SK-N-SH treated with all-trans-retinoic acid at 6 μM for 48 hours (cell line): ENCODE results near the gene CPSF7.
A peak's percentile ranks its signal among the peaks of the same experiment; 100 is the strongest.

ENCODE experiments used
- ATAC-seq: fragments of 200-7000 bp; cut with Tn5 transposase; 3 replicates; pipeline ENCODE4 v1.9.1; 2020; ENCODE audit warnings: mild to moderate bottlenecking, moderate library complexity
- BACH2 ChIP-seq: fragments of 250-450 bp; sonication (Bioruptor Pico); IDR thresholded peaks from 2 replicates; pipeline ENCODE4 v1.9.0; 2021; ENCODE audit warnings: mild to moderate bottlenecking, borderline replicate concordance
- CREB5 ChIP-seq: fragments of 250-450 bp; sonication (Bioruptor Pico); IDR thresholded peaks from 2 replicates; pipeline ENCODE4 v1.5.1; 2020; ENCODE audit warnings: low read depth, mild to moderate bottlenecking, moderate library complexity
- CSDC2 ChIP-seq: fragments of 250-450 bp; sonication (Bioruptor Pico); IDR thresholded peaks from 2 replicates; pipeline ENCODE4 v1.5.0; 2020; ENCODE audit warnings: mild to moderate bottlenecking, moderate library complexity
- CSRNP3 ChIP-seq: fragments of 250-450 bp; sonication (Bioruptor Pico); IDR thresholded peaks from 2 replicates; pipeline ENCODE4 v1.5.1; 2021; ENCODE audit warnings: mild to moderate bottlenecking, moderate library complexity
- ESRRG ChIP-seq: fragments of 250-450 bp; sonication (Bioruptor Pico); IDR thresholded peaks from 2 replicates; pipeline ENCODE4 v1.6.1; 2021; ENCODE audit warnings: mild to moderate bottlenecking
- GLIS3 ChIP-seq: fragments of 250-450 bp; sonication (Bioruptor Pico); IDR thresholded peaks from 2 replicates; pipeline ENCODE4 v1.5.0; 2020; ENCODE audit warnings: mild to moderate bottlenecking, moderate library complexity
- ISL1 ChIP-seq: fragments of 250-450 bp; sonication (Bioruptor Pico); IDR thresholded peaks from 2 replicates; pipeline ENCODE4 v2.1.2; 2022; ENCODE audit warnings: mild to moderate bottlenecking, moderate library complexity
- OSR1 ChIP-seq: fragments of 250-450 bp; sonication (Bioruptor Pico); IDR thresholded peaks from 2 replicates; pipeline ENCODE4 v1.8.0; 2022; ENCODE audit warnings: moderate library complexity, mild to moderate bottlenecking, inconsistent platforms
- PATZ1 ChIP-seq: fragments of 250-450 bp; sonication (Bioruptor Pico); IDR thresholded peaks from 2 replicates; pipeline ENCODE4 v1.8.0; 2020; ENCODE audit warnings: mild to moderate bottlenecking, moderate library complexity, borderline replicate concordance
- POU6F1 ChIP-seq: fragments of 250-450 bp; sonication (Bioruptor Pico); IDR thresholded peaks from 2 replicates; pipeline ENCODE4 v1.8.0; 2021; ENCODE audit warnings: low read depth, mild to moderate bottlenecking, moderate library complexity, borderline replicate concordance
- PPARA ChIP-seq: fragments of 250-450 bp; sonication (Bioruptor Pico); IDR thresholded peaks from 2 replicates; pipeline ENCODE4 v1.5.0; 2020; ENCODE audit warnings: mild to moderate bottlenecking, borderline replicate concordance
- RARB ChIP-seq: fragments of 250-450 bp; sonication (Bioruptor Pico); IDR thresholded peaks from 2 replicates; pipeline ENCODE4 v1.8.0; 2021; ENCODE audit warnings: mild to moderate bottlenecking, moderate library complexity
- TCF4 ChIP-seq: fragments of 250-450 bp; sonication (Bioruptor Pico); IDR thresholded peaks from 2 replicates; pipeline ENCODE4 v1.8.0; 2021; ENCODE audit warnings: mild to moderate bottlenecking, moderate library complexity, borderline replicate concordance
- TOX ChIP-seq: fragments of 250-450 bp; sonication (Bioruptor Pico); IDR thresholded peaks from 2 replicates; pipeline ENCODE4 v1.8.0; 2021; ENCODE audit warnings: mild to moderate bottlenecking, moderate library complexity, borderline replicate concordance
- ZC3H10 ChIP-seq: fragments of 250-450 bp; sonication (Bioruptor Pico); IDR thresholded peaks from 2 replicates; pipeline ENCODE4 v1.5.1; 2021; ENCODE audit warnings: mild to moderate bottlenecking, moderate library complexity
- ZFP3 ChIP-seq: fragments of 250-450 bp; sonication (Bioruptor Pico); IDR thresholded peaks from 2 replicates; pipeline ENCODE4 v1.5.0; 2020; ENCODE audit warnings: mild to moderate bottlenecking, moderate library complexity
- ZFP30 ChIP-seq: fragments of 450-650 bp; formaldehyde crosslinking; IDR thresholded peaks from 2 replicates; pipeline ENCODE4 v1.5.0; 2022; ENCODE audit warnings: mild to moderate bottlenecking, moderate library complexity
- ZNF70 ChIP-seq: fragments of 450-650 bp; formaldehyde crosslinking; IDR thresholded peaks from 2 replicates; pipeline ENCODE4 v1.5.0; 2020; ENCODE audit warnings: mild to moderate bottlenecking, moderate library complexity
- ZNF8 ChIP-seq: fragments of 450-650 bp; formaldehyde crosslinking; IDR thresholded peaks from 2 replicates; pipeline ENCODE4 v1.5.0; 2020; ENCODE audit warnings: mild to moderate bottlenecking, moderate library complexity

Gene CPSF7

GRCh38 chr11:61429691-61430582 lies at the start of gene CPSF7, which contains the start of gene SDHAF2:
CPSF7 (minus strand) TSS chr11:61429975; CDS start chr11:61429235, 740 bp downstream.
SDHAF2 (plus strand) TSS chr11:61430124; CDS start chr11:61430147, 23 bp downstream.
- no peak; the same call in 1 of the 2 replicates for TF ChIP-seq ZFP3
- TF ChIP-seq PATZ1 (CRISPR knock-in tag) = peak; percentile 79; the same call in 1 of the 2 replicates
- TF ChIP-seq GLIS3 (CRISPR knock-in tag) = peak; percentile 78; the same call in 1 of the 2 replicates
- TF ChIP-seq CSDC2 (CRISPR knock-in tag) = 0 out of 2 replicates have a peak, but pooled peaks have one; percentile 47
- peak; percentile 96 for ATAC-seq

GRCh38 chr11:61477727-61478148 lies 48.0 kb upstream of the CPSF7 start:
- peak; percentile 60 for ATAC-seq
- no peak for TF ChIP-seq TOX (CRISPR knock-in tag)
- no peak for TF ChIP-seq PPARA (CRISPR knock-in tag)
- no peak for TF ChIP-seq ISL1 (CRISPR knock-in tag)
- TF ChIP-seq TCF4 (CRISPR knock-in tag) = no peak
- TF ChIP-seq POU6F1 (CRISPR knock-in tag) = no peak
- no peak for TF ChIP-seq ZFP30 (CRISPR knock-in tag)
- no peak for TF ChIP-seq CSRNP3 (CRISPR knock-in tag)
- TF ChIP-seq BACH2 = no peak
- TF ChIP-seq CSDC2 (CRISPR knock-in tag) = no peak
- TF ChIP-seq RARB = no peak
- TF ChIP-seq ZC3H10 (CRISPR knock-in tag) = no peak
- TF ChIP-seq ZNF70 (CRISPR knock-in tag) = no peak

- no peak for ATAC-seq
- TF ChIP-seq BACH2 (no peak), RARB (no peak), CREB5 (no peak), PATZ1 (CRISPR knock-in tag) (no peak), GLIS3 (CRISPR knock-in tag) (no peak), ZFP30 (CRISPR knock-in tag) (no peak)
Measured at GRCh38 chr11:61477126-61477525, 47.4 kb upstream of the CPSF7 start.

GRCh38 chr11:61476371-61476770 lies 46.6 kb upstream of the CPSF7 start:
- TF ChIP-seq CREB5 (no peak), ESRRG (CRISPR knock-in tag) (no peak), TOX (CRISPR knock-in tag) (no peak), OSR1 (CRISPR knock-in tag) (no peak), GLIS3 (CRISPR knock-in tag) (no peak), ZNF8 (no peak), ZFP3 (no peak)
- no peak for ATAC-seq
